H1 (cell line): Measurements from ENCODE around the gene KIF13A. TPM values are rescaled to one million over a fixed set of nuclear protein-coding genes. Genes with fewer than 3 reads are reported as not detected.

Experiments
- CTCF ChIA-PET: fragments of 300-600 bp; sonication (Branson Sonifier 250); formaldehyde crosslinking; loops from one replicate; lab custom pipeline; 2021; ENCODE audit not compliant: partially characterized antibody; lab: Charles Lee
- POLR2A ChIA-PET: fragments of 300-600 bp; sonication (Branson Sonifier 250); formaldehyde crosslinking; loops from one replicate; lab custom pipeline; 2021; ENCODE audit warnings: inconsistent platforms; ENCODE audit not compliant: partially characterized antibody; lab: Charles Lee
- DNase-seq, 2 experiments: peaks; one replicate each; pipeline versions ENCODE4 v3.0.0 to v3.0.0-alpha.2; 2010 to 2022; ENCODE audit warnings: low spot score in 2 of 2, low read depth in 1 of 2, mixed read lengths in 1 of 2
- FAIRE-seq: peaks from 2 replicates; lab custom pipeline; 2011; peaks lifted over from hg19 to GRCh38; lab: Jason Lieb, UNC
- H2AFZ ChIP-seq: 2 replicates; pipeline ENCODE4 v1.8.1; 2012; ENCODE audit warnings: low read length, inconsistent platforms
- H2AK5ac ChIP-seq: 2 replicates; pipeline ENCODE4 v1.6.1; 2013; ENCODE audit warnings: low read depth, low read length
- H2BK120ac ChIP-seq: replicated peaks from 2 replicates; pipeline ENCODE3; 2013; ENCODE audit warnings: low read depth, low read length, inconsistent platforms
- H2BK12ac ChIP-seq: 2 replicates; pipeline ENCODE4 v1.6.1; 2013; ENCODE audit warnings: low read depth, low read length
- H2BK15ac ChIP-seq: 2 replicates; pipeline ENCODE4 v1.6.1; 2013; ENCODE audit warnings: low read length
- H2BK20ac ChIP-seq: 2 replicates; pipeline ENCODE4 v1.6.1; 2013; ENCODE audit warnings: low read length
- H2BK5ac ChIP-seq: 2 replicates; pipeline ENCODE4 v1.6.1; 2013; ENCODE audit warnings: low read depth, low read length
- H3K14ac ChIP-seq: 2 replicates; pipeline ENCODE4 v1.6.1; 2013; ENCODE audit warnings: inconsistent platforms; ENCODE audit not compliant: insufficient read length
- H3K18ac ChIP-seq: 2 replicates; pipeline ENCODE4 v1.6.1; 2013; ENCODE audit warnings: low read length; ENCODE audit errors: extremely low read depth
- H3K23ac ChIP-seq: 2 replicates; pipeline ENCODE4 v1.6.1; 2013; ENCODE audit warnings: inconsistent platforms; ENCODE audit not compliant: insufficient read length
- H3K23me2 ChIP-seq: 2 replicates; pipeline ENCODE4 v1.6.1; 2013; ENCODE audit warnings: low read depth, low read length
- H3K27ac ChIP-seq: 2 replicates; pipeline ENCODE4 v1.6.1; 2011; ENCODE audit warnings: low read depth, low read length, inconsistent platforms
- H3K27me3 ChIP-seq, 4 experiments: replicated peaks in 1 of 4; 1 replicate in 1 of 4; 2 replicates in 3 of 4; pipeline versions ENCODE4 v1.6.1 to v1.8.1; 2011 to 2013; ENCODE audit warnings: low read length in 3 of 4, mild to moderate bottlenecking in 3 of 4, inconsistent platforms in 2 of 4, mixed read lengths in 2 of 4, moderate library complexity in 1 of 4; ENCODE audit not compliant: control insufficient read depth in 3 of 4, insufficient read depth in 3 of 4; ENCODE audit errors: extremely low read depth in 1 of 4
- H3K36me3 ChIP-seq, 4 experiments: 2 replicates each; pipeline versions ENCODE4 v1.6.1 to v1.8.1; 2011 to 2013; ENCODE audit warnings: mild to moderate bottlenecking in 4 of 4, low read length in 3 of 4, moderate library complexity in 2 of 4, control low read depth in 1 of 4, inconsistent platforms in 1 of 4; ENCODE audit not compliant: insufficient read depth in 4 of 4, control insufficient read depth in 2 of 4
- H3K4ac ChIP-seq: replicated peaks from 2 replicates; pipeline ENCODE3; 2013; ENCODE audit warnings: low read length, low read depth, mixed read lengths, inconsistent platforms; ENCODE audit not compliant: insufficient read length
- H3K4me1 ChIP-seq, 4 experiments: replicated peaks in 1 of 4; 1 replicate in 1 of 4; 2 replicates in 3 of 4; pipeline versions ENCODE4 v1.6.1 to v1.8.1; 2011 to 2013; ENCODE audit warnings: low read length in 3 of 4, inconsistent platforms in 2 of 4, mixed read lengths in 1 of 4; ENCODE audit not compliant: insufficient read depth in 4 of 4, control insufficient read depth in 3 of 4
- H3K4me2 ChIP-seq, 2 experiments: 2 replicates each; pipeline versions ENCODE4 v1.6.1 to v1.8.1; 2011 to 2013; ENCODE audit warnings: low read depth in 2 of 2, low read length in 2 of 2, control low read depth in 1 of 2, inconsistent platforms in 1 of 2, mild to moderate bottlenecking in 1 of 2; ENCODE audit not compliant: insufficient read depth in 1 of 2
- H3K4me3 ChIP-seq, 4 experiments: fragments of 200-600, 300-600 bp in 1 of 4; sonication (generic), shearing (Covaris generic), sonication (Bioruptor Twin) in 1 of 4; 2 replicates each; pipeline versions ENCODE4 v1.5.1 to v1.8.1; 2011 to 2016; ENCODE audit warnings: low read length in 4 of 4, low read depth in 3 of 4, control low read depth in 2 of 4, inconsistent platforms in 2 of 4, mild to moderate bottlenecking in 2 of 4, mixed read lengths in 1 of 4, moderate library complexity in 1 of 4; ENCODE audit not compliant: insufficient read depth in 2 of 4; ENCODE audit errors: extremely low read depth in 1 of 4
- H3K56ac ChIP-seq: replicated peaks from 2 replicates; pipeline ENCODE3; 2013; ENCODE audit warnings: low read depth, mild to moderate bottlenecking, mixed read lengths, low read length, inconsistent platforms; ENCODE audit not compliant: insufficient read length
- H3K79me1 ChIP-seq: 2 replicates; pipeline ENCODE4 v1.6.1; 2013; ENCODE audit warnings: low read depth, low read length, control low read depth
- H3K79me2 ChIP-seq, 2 experiments: 2 replicates each; pipeline versions ENCODE4 v1.6.1 to v1.8.1; 2012 to 2013; ENCODE audit warnings: low read length in 2 of 2, mild to moderate bottlenecking in 2 of 2, inconsistent platforms in 1 of 2; ENCODE audit not compliant: insufficient read depth in 2 of 2, control insufficient read depth in 1 of 2
- H3K9ac ChIP-seq, 4 experiments: replicated peaks in 1 of 4; 1 replicate in 1 of 4; 2 replicates in 3 of 4; pipeline versions ENCODE4 v1.6.1 to v1.8.1; 2011 to 2013; ENCODE audit warnings: low read depth in 3 of 4, low read length in 3 of 4, control low read depth in 2 of 4, mild to moderate bottlenecking in 2 of 4, moderate library complexity in 2 of 4, inconsistent platforms in 1 of 4; ENCODE audit errors: extremely low read depth in 1 of 4
- H3K9me3 ChIP-seq, 2 experiments: 2 replicates each; pipeline versions ENCODE4 v1.6.1 to v1.8.1; 2012 to 2013; ENCODE audit warnings: mild to moderate bottlenecking in 2 of 2, moderate library complexity in 2 of 2, control low read depth in 1 of 2, inconsistent platforms in 1 of 2, low read depth in 1 of 2, low read length in 1 of 2, mixed read lengths in 1 of 2; ENCODE audit not compliant: insufficient read depth in 2 of 2
- H4K20me1 ChIP-seq, 2 experiments: replicated peaks in 1 of 2; 2 replicates each; pipeline versions ENCODE3 to v1.8.1; 2011 to 2013; ENCODE audit warnings: inconsistent platforms in 2 of 2, low read length in 2 of 2, mild to moderate bottlenecking in 1 of 2; ENCODE audit not compliant: insufficient read depth in 2 of 2, control insufficient read depth in 1 of 2
- H4K5ac ChIP-seq: 2 replicates; pipeline ENCODE4 v1.6.1; 2013; ENCODE audit warnings: low read length, low read depth, mixed read lengths, inconsistent platforms; ENCODE audit not compliant: insufficient read length
- H4K8ac ChIP-seq: 2 replicates; pipeline ENCODE4 v1.8.0; 2013; ENCODE audit warnings: mild to moderate bottlenecking, moderate library complexity, low read length, inconsistent platforms; ENCODE audit not compliant: insufficient read depth; ENCODE audit errors: extremely low read depth
- H4K91ac ChIP-seq: replicated peaks from 2 replicates; pipeline ENCODE3; 2013; ENCODE audit warnings: low read length, mixed read lengths, inconsistent platforms; ENCODE audit not compliant: insufficient read length
- ATF2 ChIP-seq: IDR thresholded peaks from 2 replicates; pipeline ENCODE4 v1.6.1; 2012; ENCODE audit warnings: low read length, inconsistent platforms
- BCL11A ChIP-seq, 2 experiments: IDR thresholded peaks; one replicate each; pipeline ENCODE4 v1.6.1; 2011; ENCODE audit warnings: low read depth in 2 of 2, low read length in 2 of 2, mild to moderate bottlenecking in 2 of 2
- CHD2 ChIP-seq: IDR thresholded peaks from 2 replicates; pipeline ENCODE4 v1.6.1; 2012; ENCODE audit warnings: low read length, improper control_type of control experiment
- CTCF ChIP-seq, 3 experiments: IDR thresholded peaks; 1 replicate in 2 of 3; 2 replicates in 1 of 3; pipeline versions ENCODE4 v1.5.1 to v1.6.1; 2011; ENCODE audit warnings: low read length in 3 of 3, mild to moderate bottlenecking in 3 of 3, inconsistent platforms in 2 of 3, low read depth in 1 of 3, moderate library complexity in 1 of 3; ENCODE audit not compliant: insufficient read depth in 1 of 3; ENCODE audit errors: control extremely low read depth in 1 of 3
- POLR2AphosphoS5 ChIP-seq: IDR thresholded peaks from 2 replicates; pipeline ENCODE4 v1.6.1; 2011; ENCODE audit warnings: low read depth, low read length
- POU5F1 ChIP-seq: IDR thresholded peaks from 2 replicates; pipeline ENCODE4 v1.6.1; 2011; ENCODE audit warnings: low read depth, mild to moderate bottlenecking, low read length, moderate library complexity
- WGBS, 2 experiments: shearing (Covaris generic) in 1 of 2; methylation state at CpG; one replicate each; pipeline versions ENCODE4 v1.1.6 to v1.1.7; 2013 to 2015; ENCODE audit warnings: low lambda C conversion rate in 2 of 2, mixed read lengths in 2 of 2, inconsistent platforms in 1 of 2, low coverage in 1 of 2, missing lambda C conversion rate in 1 of 2; ENCODE audit not compliant: insufficient replicate concordance in 2 of 2, insufficient coverage in 1 of 2, insufficient read length in 1 of 2; ENCODE audit errors: extremely low coverage in 1 of 2, missing lambda C conversion rate in 1 of 2; 5-methylcytosine and 5-hydroxymethylcytosine counted together
- polyA plus RNA-seq, 7 experiments: library from polyadenylated mRNA; depleted of rRNA in 3 of 7; stranded (reverse) in 5 of 7; unstranded in 2 of 7; fragments of >200 nt in 5 of 7; fragments of 200-250 nt in 2 of 7; gene quantifications; 1 replicate in 5 of 7; 2 replicates in 1 of 7; 4 replicates in 1 of 7; pipeline versions ENCODE4 v1.2.1 to v1.2.3, GENCODE V29; 2011 to 2013; ENCODE audit warnings: missing spikeins in 2 of 7, mixed read lengths in 2 of 7
- total RNA-seq: library from RNA; stranded (reverse); fragmentation: NEBNext Ultra II Directional; extraction: Animal tissue kit (Norgen Biotek cat#: 25700); gene quantifications from 2 replicates; pipeline ENCODE4 v1.2.1, GENCODE V29; 2021

Gene KIF13A
- total and polyA plus RNA-seq, 2 of the 8 experiments (the other 6 are each of a cell fraction or from before 2014, with no cell fraction given), result 14.7 to 40.8 TPM

DNA sequence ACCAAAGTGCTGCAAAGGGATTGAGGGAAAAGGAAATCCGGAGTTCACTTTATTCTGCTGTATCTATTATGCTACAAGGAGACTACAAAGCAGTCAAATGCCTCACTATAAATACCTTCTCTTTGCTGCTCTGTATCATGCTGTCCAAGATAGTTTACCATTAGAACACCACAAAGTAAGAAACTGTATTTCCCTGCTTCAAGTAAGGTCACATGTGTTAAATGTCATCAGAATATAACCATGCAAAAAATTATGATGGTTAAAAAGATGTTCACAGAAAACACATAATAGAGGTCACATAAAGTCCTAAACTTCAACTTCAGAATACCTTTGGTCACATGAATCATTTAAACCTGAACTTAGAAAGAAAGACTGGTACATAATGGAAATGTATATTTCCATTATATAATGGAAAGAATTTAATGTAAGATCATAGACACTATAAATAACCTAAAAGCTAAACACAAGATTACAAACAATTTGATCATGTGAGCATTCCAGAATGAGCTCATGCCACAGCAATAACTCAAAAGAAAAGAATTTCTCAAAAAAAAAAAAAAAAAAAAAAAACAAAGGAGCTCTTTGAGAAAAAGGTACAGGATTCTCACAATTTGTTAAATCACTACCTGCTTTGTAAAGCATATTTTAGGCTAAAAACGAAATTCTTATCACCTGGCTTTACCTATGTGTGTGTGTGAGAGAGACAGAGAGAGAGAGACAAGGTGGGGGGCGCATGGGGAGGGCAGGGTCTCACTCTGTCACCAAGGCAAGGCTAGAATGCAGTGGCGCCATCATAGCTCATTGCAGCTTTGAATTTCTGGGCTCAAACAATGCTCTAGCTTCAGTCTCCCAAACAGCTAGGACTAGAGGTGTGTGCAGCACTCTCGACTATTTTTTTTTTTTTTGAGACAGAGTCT, 58.7 kb downstream of the KIF13A start:
- no peak overlapping the region for H3K23ac ChIP-seq
- H4K91ac ChIP-seq, result no peak overlapping the region
- H3K18ac ChIP-seq, result no peak overlapping the region
- H2BK20ac ChIP-seq, result no peak overlapping the region
- no peak overlapping the region for H3K4me2 ChIP-seq
- H2AK5ac ChIP-seq, result no peak overlapping the region
- H3K36me3 ChIP-seq, result no peaks in the 10 kb centered on the region
- FAIRE-seq (no peak), DNase-seq (no peak)
- no peak overlapping the region for H2BK120ac ChIP-seq
- H4K20me1 ChIP-seq, result no peaks in the 10 kb centered on the region
- H2BK12ac ChIP-seq, result no peak overlapping the region
- H3K79me1 ChIP-seq, result peaks cover 3% of the 10 kb centered on the region; the same call in 1 of the 2 replicates
- H4K8ac ChIP-seq, result no peak overlapping the region
- POLR2A ChIA-PET, result no interaction called here
- WGBS, 2 experiments, result 77% methylated on average over 5 of the region's 5 CpGs; no CpG with 5 or more reads in 1 of the 2 experiments
- H3K9ac ChIP-seq, result no peak overlapping the region; a peak in 1 of 7 replicates
- no peaks in the 10 kb centered on the region for H3K27me3 ChIP-seq
- no peak overlapping the region for H3K56ac ChIP-seq
- H3K23me2 ChIP-seq, result no peaks in the 10 kb centered on the region
- no peak overlapping the region for H2BK15ac ChIP-seq
- H2BK5ac ChIP-seq, result no peak overlapping the region
- no peak overlapping the region for H2AFZ ChIP-seq
- no peak overlapping the region for H3K14ac ChIP-seq
- no peak overlapping the region; the same call in 1 of the 2 replicates for H3K27ac ChIP-seq
- H4K5ac ChIP-seq, result no peak overlapping the region
- H3K79me2 ChIP-seq, result peaks cover 0 to 78% of the 10 kb centered on the region in 2 experiments; a peak in 3 of 4 replicates
- no peak overlapping the region for H3K4me3 ChIP-seq
- peaks cover 0 to 21% (median 8%) of the 10 kb centered on the region in 4 experiments; a peak in 4 of 7 replicates for H3K4me1 ChIP-seq
- no peak overlapping the region for H3K4ac ChIP-seq
- no peaks in the 10 kb centered on the region for H3K9me3 ChIP-seq
- CTCF ChIA-PET, result interaction anchor here (0.7 to 0.9 kb wide), 2 partner anchors 336 to 1166 kb away, joined by 3 to 4 read pairs; no protein-coding TSS in a partner anchor
- TF ChIP-seq POLR2AphosphoS5 (no peak), ATF2 (no peak), POU5F1 (no peak), CTCF (IDR thresholded peaks at IDR 0.05; ENCODE audit: control extremely low read depth in 1 of 3, insufficient read depth in 1 of 3, low read depth in 1 of 3, low read length in 3 of 3) (no peak), BCL11A (IDR thresholded peaks at IDR 0.05; ENCODE audit: low read depth in 2 of 2, low read length in 2 of 2) (no peak), CHD2 (no peak)
